ENCODE data around the gene OR2T35.

- TF ChIP-seq POLR2AphosphoS5 (IDR thresholded peaks at IDR 0.05; ENCODE audit: borderline replicate concordance, low read depth, low read length) (no peak), EZH2 (IDR thresholded peaks at IDR 0.05) (no peak)
These were observed 26.2 kb downstream of the OR2T35 start for GRCh38 chr1:248618878-248619277.
